Stimulated activated CD4-positive, alpha-beta T cell treated with anti-CD3 and anti-CD28 coated beads, Interleukin-12 subunit alpha, Interleukin-12 subunit beta, amount 100 ng/mL, for 4 hours (primary cell): ENCODE results near the gene CCDC137.

Experiments used
- DNase-seq: peaks from one replicate; pipeline ENCODE4 v3.0.0-alpha.2; 2020

CCDC137 gene

GRCh38 chr17:81717049-81717765, 50.7 kb downstream of the CCDC137 start:
- DNase-seq, result no peak

- no peak for DNase-seq
Observed at GRCh38 chr17:81717766-81718089, 51.2 kb downstream of the CCDC137 start.

- no peak for DNase-seq
Observed at GRCh38 chr17:81719410-81720266, 53.1 kb downstream of the CCDC137 start.

- DNase-seq, result no peak
Observed at GRCh38 chr17:81720267-81721071, 53.9 kb downstream of the CCDC137 start.

- no peak for DNase-seq
Observed at GRCh38 chr17:81722184-81723120, 55.9 kb downstream of the CCDC137 start.
